Activated gamma-delta T cell treated with anti-CD3 and anti-CD28 coated beads, Interleukin-2, amount 50 U/mL, for 16 hours (primary cell): ENCODE measurements around the gene GFPT1.
A peak's percentile ranks its signal among the peaks of the same experiment; 100 is the strongest.

ENCODE experiments used
- DNase-seq: peaks from one replicate; pipeline ENCODE4 v3.0.0-alpha.2; 2020; ENCODE audit warnings: low read depth

Gene GFPT1

GRCh38 chr2:69316550-69316949 lies 70.5 kb downstream of the GFPT1 start:
- no peak for DNase-seq

- no peak for DNase-seq
These were observed 71.8 kb downstream of the GFPT1 start for GRCh38 chr2:69315160-69315761.

GRCh38 chr2:69311024-69311416 lies 76.0 kb downstream of the GFPT1 start:
- no peak for DNase-seq

GRCh38 chr2:69310111-69311023 lies 76.7 kb downstream of the GFPT1 start:
- no peak for DNase-seq

- DNase-seq, result no peak
These were observed 77.5 kb downstream of the GFPT1 start for GRCh38 chr2:69309351-69310110.

GRCh38 chr2:69308338-69308737 lies 78.7 kb downstream of the GFPT1 start:
- DNase-seq, result no peak

- no peak for DNase-seq
These were observed 79.4 kb downstream of the GFPT1 start for GRCh38 chr2:69307579-69308064.

GRCh38 chr2:69306822-69307578 lies 80.0 kb downstream of the GFPT1 start:
- peak; percentile 49 for DNase-seq

- no peak for DNase-seq
These were observed 80.6 kb downstream of the GFPT1 start for GRCh38 chr2:69306393-69306821.

- DNase-seq, result no peak
These were observed 81.2 kb downstream of the GFPT1 start for GRCh38 chr2:69305712-69306392.

GRCh38 chr2:69305166-69305565 lies 81.9 kb downstream of the GFPT1 start:
- no peak for DNase-seq

GRCh38 chr2:69304656-69305055 lies 82.4 kb downstream of the GFPT1 start:
- no peak for DNase-seq

GRCh38 chr2:69300650-69301049 lies 86.4 kb downstream of the GFPT1 start:
- no peak for DNase-seq

- no peak for DNase-seq
These were observed 87.1 kb downstream of the GFPT1 start for GRCh38 chr2:69299772-69300516.

GRCh38 chr2:69298862-69299261 lies 88.2 kb downstream of the GFPT1 start:
- DNase-seq, result no peak

GRCh38 chr2:69298261-69298660 lies 88.8 kb downstream of the GFPT1 start:
- DNase-seq, result no peak

- no peak for DNase-seq
These were observed 89.8 kb downstream of the GFPT1 start for GRCh38 chr2:69297216-69297615.

- no peak for DNase-seq
These were observed 90.6 kb downstream of the GFPT1 start for GRCh38 chr2:69296421-69296820.

GRCh38 chr2:69292256-69292655 lies 94.8 kb downstream of the GFPT1 start:
- no peak for DNase-seq

- DNase-seq, result no peak
These were observed 95.3 kb downstream of the GFPT1 start for GRCh38 chr2:69291721-69292120.
